SH-SY5Y (cell line): ENCODE measurements around the gene HLCS.

Experiments used
- GATA2 ChIP-seq: IDR thresholded peaks from 2 replicates; pipeline ENCODE4 v1.6.1; 2011; ENCODE audit warnings: mild to moderate bottlenecking, low read depth, low read length
- GATA3 ChIP-seq: IDR thresholded peaks from 2 replicates; pipeline ENCODE4 v1.6.1; 2011; ENCODE audit warnings: low read depth, mild to moderate bottlenecking, low read length, moderate library complexity

DNA sequence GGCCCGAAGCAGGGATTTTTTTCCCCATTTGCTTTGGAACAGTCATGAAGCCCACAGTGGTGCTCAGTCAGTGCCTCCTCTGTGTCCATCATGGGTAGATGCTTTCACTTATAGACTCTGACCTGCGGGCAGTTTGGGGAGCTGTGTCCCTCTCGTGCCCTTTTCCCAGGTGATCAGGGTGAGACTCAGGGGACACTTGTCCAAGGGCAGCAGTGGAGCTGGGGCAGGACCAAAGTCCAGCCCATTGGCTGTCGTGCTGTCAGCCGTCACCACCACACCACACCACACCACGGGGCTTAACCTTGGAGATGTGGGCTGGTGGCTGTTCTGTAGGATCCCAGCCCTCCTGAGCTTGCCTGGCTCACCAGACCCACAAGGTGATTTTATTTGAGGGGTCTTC, 232.6 kb downstream of the HLCS start:
- TF ChIP-seq GATA2 (no peak), GATA3 (no peak)
